ENCODE results near the gene SLC22A24.
"Not testable (repeated sequence)": the region's sequence is repeated elsewhere in the genome, so short reads cannot be mapped to it uniquely, and the experiment has no call there.

DNA sequence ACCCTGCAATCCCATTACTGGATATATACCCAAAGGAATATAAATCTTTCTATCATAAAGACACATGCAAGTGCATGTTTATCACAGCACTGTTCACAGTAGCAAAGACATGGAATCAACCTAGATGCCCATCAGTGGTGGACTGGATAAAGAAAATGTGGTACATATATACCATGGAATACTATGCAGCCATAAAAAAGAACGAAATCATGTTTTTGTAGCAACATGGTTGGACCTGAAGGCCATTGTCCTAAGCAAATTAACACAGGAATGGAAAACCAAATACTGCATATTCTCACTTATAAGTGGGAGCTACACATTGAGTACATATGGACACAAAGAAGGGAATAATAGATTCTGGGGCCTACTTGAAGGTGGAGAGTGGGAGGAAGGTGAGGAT, 97.8 kb downstream of the SLC22A24 start:
- TF ChIP-seq, protein P1, sequence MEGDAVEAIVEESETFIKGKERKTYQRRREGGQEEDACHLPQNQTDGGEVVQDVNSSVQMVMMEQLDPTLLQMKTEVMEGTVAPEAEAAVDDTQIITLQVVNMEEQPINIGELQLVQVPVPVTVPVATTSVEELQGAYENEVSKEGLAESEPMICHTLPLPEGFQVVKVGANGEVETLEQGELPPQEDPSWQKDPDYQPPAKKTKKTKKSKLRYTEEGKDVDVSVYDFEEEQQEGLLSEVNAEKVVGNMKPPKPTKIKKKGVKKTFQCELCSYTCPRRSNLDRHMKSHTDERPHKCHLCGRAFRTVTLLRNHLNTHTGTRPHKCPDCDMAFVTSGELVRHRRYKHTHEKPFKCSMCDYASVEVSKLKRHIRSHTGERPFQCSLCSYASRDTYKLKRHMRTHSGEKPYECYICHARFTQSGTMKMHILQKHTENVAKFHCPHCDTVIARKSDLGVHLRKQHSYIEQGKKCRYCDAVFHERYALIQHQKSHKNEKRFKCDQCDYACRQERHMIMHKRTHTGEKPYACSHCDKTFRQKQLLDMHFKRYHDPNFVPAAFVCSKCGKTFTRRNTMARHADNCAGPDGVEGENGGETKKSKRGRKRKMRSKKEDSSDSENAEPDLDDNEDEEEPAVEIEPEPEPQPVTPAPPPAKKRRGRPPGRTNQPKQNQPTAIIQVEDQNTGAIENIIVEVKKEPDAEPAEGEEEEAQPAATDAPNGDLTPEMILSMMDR (IDR thresholded peaks at IDR 0.05) = not testable (repeated sequence)
- not testable (repeated sequence) for TF ChIP-seq POLR2A (IDR thresholded peaks at IDR 0.05)

All from right lobe of liver (tissue), 4 donors.